Gastrocnemius medialis (tissue), 4 donors: ENCODE results near the gene LRRC3B.

Source experiments
- CTCF ChIP-seq, 5 experiments: fragments of 450-650 bp in 3 of 5; fragments of 200-600 bp in 2 of 5; sonication (generic) in 2 of 5; IDR thresholded peaks in 4 of 5; conservative IDR thresholded peaks in 1 of 5; 1 replicate in 4 of 5; 2 replicates in 1 of 5; pipeline ENCODE4 v1.5.1; 2016 to 2019; ENCODE audit warnings: antibody characterized with exemption in 5 of 5, mild to moderate bottlenecking in 3 of 5, moderate library complexity in 3 of 5
- POLR2A ChIP-seq, 2 donors: fragments of 450-650 bp; IDR thresholded peaks; one replicate each; pipeline ENCODE4 v1.6.1; 2017; ENCODE audit warnings: antibody characterized with exemption in 2 of 2, mild to moderate bottlenecking in 2 of 2, moderate library complexity in 2 of 2

- TF ChIP-seq CTCF (IDR thresholded peaks at IDR 0.05 in 4 of 5, conservative IDR thresholded peaks at IDR 0.05 in 1 of 5) (no peak), POLR2A (IDR thresholded peaks at IDR 0.05) (no peak)
These were observed 109.3 kb downstream of the LRRC3B start for GRCh38 chr3:26731843-26732242.
